OCI-LY7 (cell line): ENCODE data around the gene PARD3B.

Experiments
- EZH2phosphoT487 ChIP-seq: fragments of 200-600 bp; sonication (generic); IDR thresholded peaks from 2 replicates; pipeline ENCODE4 v1.6.1; 2018; ENCODE audit warnings: low read depth, borderline replicate concordance, mild to moderate bottlenecking, mixed run types, antibody characterized with exemption, low read length, moderate library complexity, mixed read lengths
- TF ChIP-seq, protein P1 (sequence below): fragments of 200-600 bp; sonication (generic); conservative IDR thresholded peaks from 2 replicates; pipeline ENCODE4 v1.5.1; 2014; ENCODE audit warnings: mild to moderate bottlenecking, antibody characterized with exemption, low read length, moderate library complexity, mixed read lengths

- no peak for TF ChIP-seq EZH2phosphoT487
- TF ChIP-seq, protein P1, sequence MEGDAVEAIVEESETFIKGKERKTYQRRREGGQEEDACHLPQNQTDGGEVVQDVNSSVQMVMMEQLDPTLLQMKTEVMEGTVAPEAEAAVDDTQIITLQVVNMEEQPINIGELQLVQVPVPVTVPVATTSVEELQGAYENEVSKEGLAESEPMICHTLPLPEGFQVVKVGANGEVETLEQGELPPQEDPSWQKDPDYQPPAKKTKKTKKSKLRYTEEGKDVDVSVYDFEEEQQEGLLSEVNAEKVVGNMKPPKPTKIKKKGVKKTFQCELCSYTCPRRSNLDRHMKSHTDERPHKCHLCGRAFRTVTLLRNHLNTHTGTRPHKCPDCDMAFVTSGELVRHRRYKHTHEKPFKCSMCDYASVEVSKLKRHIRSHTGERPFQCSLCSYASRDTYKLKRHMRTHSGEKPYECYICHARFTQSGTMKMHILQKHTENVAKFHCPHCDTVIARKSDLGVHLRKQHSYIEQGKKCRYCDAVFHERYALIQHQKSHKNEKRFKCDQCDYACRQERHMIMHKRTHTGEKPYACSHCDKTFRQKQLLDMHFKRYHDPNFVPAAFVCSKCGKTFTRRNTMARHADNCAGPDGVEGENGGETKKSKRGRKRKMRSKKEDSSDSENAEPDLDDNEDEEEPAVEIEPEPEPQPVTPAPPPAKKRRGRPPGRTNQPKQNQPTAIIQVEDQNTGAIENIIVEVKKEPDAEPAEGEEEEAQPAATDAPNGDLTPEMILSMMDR, result no peak
Measured at GRCh38 chr2:205545971-205546816, 1000.9 kb downstream of the PARD3B start.
